Heart left ventricle (tissue), 16 donors: ENCODE measurements around the gene TTR. TPM values are rescaled to one million over a fixed set of nuclear protein-coding genes. Genes with fewer than 3 reads are reported as not detected.

ENCODE experiments used
- ATAC-seq, 4 donors: fragments of 200-7000 bp; cut with Tn5 transposase; one replicate each; pipeline ENCODE4 v1.9.1; 2020 to 2022; ENCODE audit warnings: moderate library complexity in 4 of 4, mild to moderate bottlenecking in 3 of 4, moderate number of reproducible peaks in 1 of 4
- DNase-seq, 5 donors: peaks; one replicate each; pipeline ENCODE4 v3.0.0-alpha.2; 2020
- H3K27ac ChIP-seq, 12 donors: fragments of 200-600 bp; sonication (generic) in 4 of 12; one replicate each; pipeline versions ENCODE4 v1.5.0 to v1.8.0; 2016 to 2022; ENCODE audit warnings: mild to moderate bottlenecking in 2 of 12
- H3K27me3 ChIP-seq, 9 donors: fragments of 200-600 bp; sonication (generic) in 2 of 9; one replicate each; pipeline versions ENCODE4 v1.5.1 to v1.8.0; 2016 to 2022; ENCODE audit warnings: mild to moderate bottlenecking in 3 of 9
- H3K36me3 ChIP-seq, 9 donors: fragments of 200-600 bp; sonication (generic) in 2 of 9; one replicate each; pipeline versions ENCODE4 v1.5.0 to v1.8.0; 2018 to 2022; ENCODE audit warnings: mild to moderate bottlenecking in 2 of 9
- H3K4me1 ChIP-seq, 12 donors: fragments of 200-600 bp; sonication (generic) in 4 of 12; one replicate each; pipeline versions ENCODE4 v1.5.0 to v1.8.0; 2016 to 2022; ENCODE audit warnings: mild to moderate bottlenecking in 3 of 12
- H3K4me3 ChIP-seq, 12 donors: fragments of 200-600 bp; sonication (generic) in 4 of 12; one replicate each; pipeline versions ENCODE4 v1.5.0 to v1.8.0; 2017 to 2022; ENCODE audit warnings: mild to moderate bottlenecking in 9 of 12, moderate library complexity in 4 of 12
- H3K9me3 ChIP-seq, 12 donors: fragments of 200-600 bp; sonication (generic) in 4 of 12; one replicate each; pipeline versions ENCODE4 v1.5.0 to v1.8.0; 2016 to 2022; ENCODE audit warnings: mild to moderate bottlenecking in 1 of 12
- CTCF ChIP-seq, 12 donors: fragments of 200-600 bp; sonication (generic) in 4 of 12; IDR thresholded peaks; one replicate each; pipeline versions ENCODE4 v1.5.0 to v1.8.0; 2018 to 2022; ENCODE audit warnings: antibody characterized with exemption in 12 of 12, mild to moderate bottlenecking in 5 of 12
- POLR2A ChIP-seq, 2 donors: fragments of 450-650 bp; IDR thresholded peaks; one replicate each; pipeline ENCODE4 v1.6.1; 2017; ENCODE audit warnings: antibody characterized with exemption in 2 of 2, mild to moderate bottlenecking in 2 of 2, moderate library complexity in 2 of 2
- WGBS, 4 donors: extraction: QIAGEN DNeasy Blood & Tissue Kit in 2 of 4; methylation state at CpG; one replicate each; pipeline versions ENCODE4 v1.1.5 to v1.1.7; 2013 to 2018; 5-methylcytosine and 5-hydroxymethylcytosine counted together
- intact Hi-C, 10 donors: fragments of 100-400 bp; cut with DNase I; formaldehyde crosslinking; loops; one replicate each; pipeline versions ENCODE4 v1.11.1 to v1.14.2; 2022
- polyA plus RNA-seq, 2 donors: library from polyadenylated mRNA; stranded (reverse); fragments of 200-250 nt; gene quantifications; one replicate each; pipeline ENCODE4 v1.2.3, GENCODE V29; 2013
- total RNA-seq, 9 donors: library from RNA; depleted of rRNA in 2 of 9; stranded (reverse); fragments of >200 nt in 2 of 9; fragmentation: NEBNext Ultra II Directional in 3 of 9; extraction: Animal tissue kit (Norgen Biotek cat#: 25700) in 3 of 9; gene quantifications; one replicate each; pipeline versions ENCODE4 v1.1.0 to v1.2.4, GENCODE V29; 2016 to 2023
- donor health status: ischemic (EF 13 %, LVEDD 7.1; RV severe dilation, severe dysfunction).
- donor health status: healthy with polysubstance abuse.
- donor health status: DM: no; HTN: yes; CAD: no.
- donor health status: DM: no; HTN: no; CAD: no.
- donor health status: ischemic (EF 25% LVEDD 6.9; RV normal size, moderate dysfunction).
- donor health status: ischemic (EF 25% LVEDD 5.7; RV mildly dilated, moderate dysfunction).
- donor health status: healthy.
- donor health status: DM: yes; HTN: yes; CAD: no.
- donor health status: ischemic (EF 35%, LVEDD 5.7; RV mildly dilated, moderate dysfunction).
- donor health status: nonischemic (EF 11% LVEDD 7.7; RV severe dilation, severe dysfunction).
- donor health status: DM: yes; HTN: yes; CAD: no.
- donor health status: PGD.
- donor health status: ischemic (EF 29% LVEDD 5.4; RV normal size, mild dysfunction).
- donor health status: nonischemic (EF 23%, LVEDD 6.1; RV moderate dilation, normal function).

Gene TTR
- total and polyA plus RNA-seq, 11 donors: 0.19 TPM; not detected in 10

GRCh38 chr18:31607384-31607783 is 15.7 kb downstream of the TTR start:
- TF ChIP-seq CTCF (IDR thresholded peaks at IDR 0.05) (no peak), POLR2A (IDR thresholded peaks at IDR 0.05) (no peak)
- Histone ChIP-seq H3K4me1 (peaks cover 0 to 22% (median 0%) of the 10 kb centered on the region in 12 donors), H3K9me3 (no peaks in the 10 kb centered on the region), H3K4me3 (no peak overlapping the region), H3K36me3 (no peaks in the 10 kb centered on the region), H3K27me3 (no peaks in the 10 kb centered on the region), H3K27ac (no peak overlapping the region)
- no peak for DNase-seq
- no peak for ATAC-seq
- 74 to 82% (median 76%) methylated on average over 5 of the region's 5 CpGs for WGBS, 4 donors
- intact Hi-C loops: no loop called here

GRCh38 chr18:31609886-31610285 is 18.2 kb downstream of the TTR start:
- Histone ChIP-seq H3K4me1 (peaks cover 0 to 22% (median 0%) of the 10 kb centered on the region in 12 donors), H3K27me3 (no peaks in the 10 kb centered on the region), H3K27ac (no peak overlapping the region), H3K36me3 (no peaks in the 10 kb centered on the region), H3K4me3 (no peak overlapping the region), H3K9me3 (no peaks in the 10 kb centered on the region)
- DNase-seq (no peak), ATAC-seq (no peak)
- intact Hi-C loops: loop anchor here in 1 of 10 donors (10.0 kb wide), 1 partner anchor 55 kb away; no protein-coding TSS in a partner anchor
- WGBS, 4 donors: 75 to 80% (median 77%) methylated on average over 2 of the region's 2 CpGs
- TF ChIP-seq CTCF (IDR thresholded peaks at IDR 0.05) (no peak), POLR2A (IDR thresholded peaks at IDR 0.05) (no peak)

GRCh38 chr18:31610286-31611205 is 18.9 kb downstream of the TTR start:
- H3K9me3 ChIP-seq: no peaks in the 10 kb centered on the region
- H3K36me3 ChIP-seq: no peaks in the 10 kb centered on the region
- H3K4me1 ChIP-seq: peaks cover 0 to 22% (median 0%) of the 10 kb centered on the region in 12 donors
- DNase-seq: peak in 1 of 5 donors; percentile 28
- H3K4me3 ChIP-seq: no peak overlapping the region
- peak in 3 of 4 donors; percentile 64 to 83 (median 77) for ATAC-seq
- intact Hi-C loops: loop anchor here in 1 of 10 donors (10.0 kb wide), 1 partner anchor 56 kb away; no protein-coding TSS in a partner anchor
- WGBS, 4 donors: 27 to 34% (median 32%) methylated on average over 8 of the region's 8 CpGs
- no peaks in the 10 kb centered on the region for H3K27me3 ChIP-seq
- H3K27ac ChIP-seq: peak overlapping the region in 1 of 12 donors; percentile 24
- TF ChIP-seq POLR2A (IDR thresholded peaks at IDR 0.05): no peak
- TF ChIP-seq CTCF (IDR thresholded peaks at IDR 0.05): peak in 2 of 12 donors; percentile 13 to 29

- intact Hi-C loops: loop anchor here in 1 of 10 donors (10.0 kb wide), 1 partner anchor 57 kb away; no protein-coding TSS in a partner anchor
- no peak overlapping the region for H3K27ac ChIP-seq
- peaks cover 0 to 22% (median 0%) of the 10 kb centered on the region in 12 donors for H3K4me1 ChIP-seq
- no peaks in the 10 kb centered on the region for H3K9me3 ChIP-seq
- no peak overlapping the region for H3K4me3 ChIP-seq
- no peaks in the 10 kb centered on the region for H3K27me3 ChIP-seq
- TF ChIP-seq CTCF (IDR thresholded peaks at IDR 0.05) (no peak), POLR2A (IDR thresholded peaks at IDR 0.05) (no peak)
- 56 to 73% (median 64%) methylated on average over 5 of the region's 5 CpGs for WGBS, 4 donors
- no peaks in the 10 kb centered on the region for H3K36me3 ChIP-seq
- ATAC-seq (no peak), DNase-seq (no peak)
Measured at GRCh38 chr18:31611511-31611910, 19.8 kb downstream of the TTR start.
